ENCODE measurements around the gene CNMD. TPM values are rescaled to one million over a fixed set of nuclear protein-coding genes. Genes with fewer than 3 reads are reported as not detected.
A peak's percentile ranks its signal among the peaks of the same experiment; 100 is the strongest.

The CNMD gene
- not detected in 2 replicates for total RNA-seq (2014; rRNA removed; shearing (Covaris generic))
- polyA plus RNA-seq (2015; cell fraction: cytosol; rRNA removed) = not detected in 2 replicates
- polyA plus RNA-seq (2015; cell fraction: nucleus; rRNA removed) = not detected in 2 replicates

DNA sequence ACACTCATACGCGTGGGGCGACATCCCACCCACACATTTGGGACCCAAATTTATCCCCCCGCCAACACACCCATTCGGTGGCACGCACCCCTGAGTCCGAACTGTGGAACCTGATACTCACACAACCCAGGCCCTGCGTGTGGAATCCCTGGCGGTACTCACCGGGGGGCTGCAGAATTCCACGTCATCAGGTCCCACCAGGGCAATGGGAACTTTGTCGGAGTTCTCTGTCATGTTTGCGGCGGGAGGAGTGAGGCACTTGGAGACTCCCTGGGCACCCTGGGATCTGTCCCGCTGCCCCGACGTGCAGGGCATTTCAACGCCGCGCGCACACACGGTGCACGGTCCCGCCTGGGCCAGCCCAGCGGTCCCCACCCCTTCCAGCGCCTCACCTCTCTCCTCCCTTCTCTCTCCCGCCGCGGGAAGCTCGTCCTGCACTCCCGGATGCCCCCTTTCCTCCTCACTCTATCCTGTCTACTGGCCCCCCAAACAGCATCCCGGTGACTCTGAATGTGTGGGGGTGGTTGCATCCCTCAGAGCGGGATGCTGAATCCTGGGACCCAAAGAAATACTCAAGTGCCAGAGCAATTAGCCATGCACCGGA is at the start of gene CNMD:
TSS of gene CNMD (minus strand) at position 353 of the 604 bp plus-strand sequence. CDS start at position 234, 119 bp downstream.
- in situ Hi-C loops (cut with HindIII; ENCODE audit: low pct_unique_long_range_greater_than_20kb, low sequenced_read_pairs) = no loop called here

DNA sequence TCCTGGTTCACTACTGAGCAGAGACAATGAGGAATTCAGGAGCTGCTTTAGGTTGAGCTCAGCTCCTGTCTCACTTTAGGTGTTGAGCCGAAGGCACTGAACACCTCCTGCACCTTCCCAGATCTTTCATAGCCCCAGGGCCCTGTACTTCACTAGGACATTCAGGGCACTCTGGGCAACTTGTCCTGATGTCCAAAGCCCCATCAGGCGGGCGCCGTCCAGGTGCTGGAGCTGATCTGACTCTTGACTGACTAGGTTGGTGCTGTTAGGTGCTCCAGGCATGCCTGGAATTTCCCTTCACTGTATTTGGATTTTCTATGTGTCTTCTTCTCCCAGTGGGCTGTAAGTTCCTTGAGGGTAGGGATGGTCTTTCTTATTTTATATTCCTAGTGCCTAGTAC is 48.4 kb upstream of the CNMD start:
- DNase-seq (ENCODE audit: low read depth, low spot score) = no peak
- in situ Hi-C loops (cut with HindIII; ENCODE audit: low pct_unique_long_range_greater_than_20kb, low sequenced_read_pairs) = no loop called here

More for the DNA sequence above, at the start of gene CNMD:
- DNase-seq (ENCODE audit: low read depth, low spot score) = no peak

DNA sequence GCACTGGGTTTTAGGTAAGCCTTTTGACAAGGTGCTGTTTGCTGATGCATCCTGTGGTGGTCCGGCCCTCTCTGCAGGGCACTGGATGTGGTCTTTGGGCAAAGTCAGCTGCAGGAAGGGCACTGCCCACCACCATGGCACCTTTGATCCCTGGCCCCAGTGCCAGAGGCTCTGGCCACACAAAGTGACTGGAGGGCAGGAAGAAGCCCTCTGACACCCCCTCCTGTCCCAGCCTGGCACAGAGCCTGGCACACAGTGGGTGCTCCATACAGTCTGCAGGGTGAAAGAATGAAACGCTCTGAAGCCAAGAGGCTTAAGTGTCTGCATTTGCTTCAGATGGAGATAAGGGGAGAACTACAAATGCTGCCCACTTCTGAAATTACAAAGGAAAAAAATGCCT is 47.6 kb upstream of the CNMD start:
- in situ Hi-C loops (cut with HindIII; ENCODE audit: low pct_unique_long_range_greater_than_20kb, low sequenced_read_pairs) = no loop called here
- DNase-seq (ENCODE audit: low read depth, low spot score) = no peak

DNA sequence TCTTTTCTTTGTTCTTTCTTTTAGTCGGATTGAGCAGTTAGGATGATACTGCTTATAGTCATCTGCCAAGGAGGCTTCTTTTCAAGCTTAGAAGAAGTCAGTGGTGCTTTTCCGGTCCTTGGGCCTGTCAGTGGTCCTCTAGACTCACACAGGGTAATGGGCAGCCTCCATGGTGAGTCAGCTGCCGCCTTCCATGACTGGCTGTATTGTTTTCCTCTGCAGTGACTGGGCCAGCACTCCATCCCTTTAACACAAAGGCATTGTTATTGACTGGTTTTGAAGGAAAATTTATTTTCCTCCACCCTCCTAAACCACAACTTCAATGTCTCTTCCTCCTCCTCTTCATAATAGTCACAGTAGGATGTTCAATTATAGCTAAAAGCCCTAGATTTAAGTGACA is 47.1 kb upstream of the CNMD start:
- DNase-seq (ENCODE audit: low read depth, low spot score) = peak; percentile 91
- in situ Hi-C loops (cut with HindIII; ENCODE audit: low pct_unique_long_range_greater_than_20kb, low sequenced_read_pairs) = no loop called here

DNA sequence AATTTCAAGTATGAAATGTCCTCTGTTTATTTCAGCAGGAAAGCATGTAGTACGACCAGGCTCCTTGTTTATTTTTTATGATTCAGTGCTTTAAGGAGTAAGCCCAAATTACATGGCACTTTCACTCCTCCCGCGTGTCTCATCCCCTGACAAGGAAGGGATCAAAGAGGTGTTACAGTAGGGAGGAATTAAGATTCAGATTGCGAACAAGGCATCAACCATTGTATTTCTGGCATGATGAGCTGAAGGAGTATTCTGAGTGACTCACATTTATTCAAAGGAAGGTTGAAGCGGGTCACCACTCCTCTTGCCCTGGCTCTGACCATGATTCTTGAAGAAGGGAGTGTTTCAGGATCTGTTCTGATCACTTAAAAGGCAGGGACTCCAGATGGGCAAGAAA is 46.1 kb upstream of the CNMD start:
- DNase-seq (ENCODE audit: low read depth, low spot score) = no peak
- in situ Hi-C loops (cut with HindIII; ENCODE audit: low pct_unique_long_range_greater_than_20kb, low sequenced_read_pairs) = no loop called here

DNA sequence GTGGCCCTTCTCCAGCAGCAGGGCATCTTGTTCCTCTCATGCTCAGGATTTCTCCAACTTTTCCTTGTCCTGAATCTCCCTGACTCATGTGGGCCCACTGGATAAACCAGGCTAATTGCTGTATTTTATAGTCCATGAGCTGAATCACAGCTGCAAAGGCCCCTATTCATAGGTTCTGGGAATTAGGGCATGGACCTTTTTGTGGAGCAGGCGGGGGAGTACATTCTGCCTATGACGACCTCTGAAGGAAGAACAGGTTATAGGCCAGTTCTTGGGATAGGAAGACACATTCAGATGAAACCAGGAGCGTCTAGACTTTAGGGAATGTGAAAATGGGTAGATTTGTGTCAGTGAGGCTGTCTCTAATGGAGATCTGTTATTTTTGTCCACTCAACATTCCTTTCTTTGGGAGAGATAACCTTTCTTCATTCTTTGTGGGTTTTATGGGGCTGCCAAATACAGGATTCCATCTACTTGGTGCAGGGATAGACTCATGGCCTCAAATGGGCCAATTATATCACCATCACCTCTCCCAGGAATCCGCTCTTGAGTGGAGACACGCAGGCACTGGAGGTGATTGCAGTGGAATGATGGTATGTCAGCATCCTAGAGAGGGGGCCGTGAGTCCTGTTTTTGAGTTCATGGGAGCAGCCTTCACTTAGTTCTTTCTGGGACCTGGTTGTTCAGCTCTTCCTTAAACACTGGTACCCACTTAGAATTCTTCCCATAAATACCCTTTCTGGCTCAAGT is 45.1 kb upstream of the CNMD start:
- in situ Hi-C loops (cut with HindIII; ENCODE audit: low pct_unique_long_range_greater_than_20kb, low sequenced_read_pairs) = no loop called here

DNA sequence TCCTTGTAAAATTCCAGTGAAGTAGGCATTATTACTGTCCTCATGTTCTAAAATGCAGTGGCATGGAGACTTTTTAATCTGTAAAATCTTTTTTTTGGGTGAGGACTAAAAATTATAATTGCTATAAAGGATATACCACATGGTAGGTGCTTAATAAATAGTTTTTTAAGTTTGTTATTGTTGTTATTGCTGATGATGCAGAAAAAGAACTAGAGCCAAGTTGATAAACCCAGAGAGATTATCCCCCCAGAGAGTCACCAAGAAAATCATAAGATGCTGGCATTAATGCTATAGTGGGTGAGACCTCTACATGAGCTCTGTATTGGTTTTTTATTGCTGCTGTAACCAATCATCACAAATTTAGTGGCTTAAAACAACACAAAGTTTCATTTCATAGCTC is 44.3 kb upstream of the CNMD start:
- no peak for DNase-seq (ENCODE audit: low read depth, low spot score)
- in situ Hi-C loops (cut with HindIII; ENCODE audit: low pct_unique_long_range_greater_than_20kb, low sequenced_read_pairs) = no loop called here

More for the DNA sequence above, 45.1 kb upstream of the CNMD start:
- no peak for DNase-seq (ENCODE audit: low read depth, low spot score)

DNA sequence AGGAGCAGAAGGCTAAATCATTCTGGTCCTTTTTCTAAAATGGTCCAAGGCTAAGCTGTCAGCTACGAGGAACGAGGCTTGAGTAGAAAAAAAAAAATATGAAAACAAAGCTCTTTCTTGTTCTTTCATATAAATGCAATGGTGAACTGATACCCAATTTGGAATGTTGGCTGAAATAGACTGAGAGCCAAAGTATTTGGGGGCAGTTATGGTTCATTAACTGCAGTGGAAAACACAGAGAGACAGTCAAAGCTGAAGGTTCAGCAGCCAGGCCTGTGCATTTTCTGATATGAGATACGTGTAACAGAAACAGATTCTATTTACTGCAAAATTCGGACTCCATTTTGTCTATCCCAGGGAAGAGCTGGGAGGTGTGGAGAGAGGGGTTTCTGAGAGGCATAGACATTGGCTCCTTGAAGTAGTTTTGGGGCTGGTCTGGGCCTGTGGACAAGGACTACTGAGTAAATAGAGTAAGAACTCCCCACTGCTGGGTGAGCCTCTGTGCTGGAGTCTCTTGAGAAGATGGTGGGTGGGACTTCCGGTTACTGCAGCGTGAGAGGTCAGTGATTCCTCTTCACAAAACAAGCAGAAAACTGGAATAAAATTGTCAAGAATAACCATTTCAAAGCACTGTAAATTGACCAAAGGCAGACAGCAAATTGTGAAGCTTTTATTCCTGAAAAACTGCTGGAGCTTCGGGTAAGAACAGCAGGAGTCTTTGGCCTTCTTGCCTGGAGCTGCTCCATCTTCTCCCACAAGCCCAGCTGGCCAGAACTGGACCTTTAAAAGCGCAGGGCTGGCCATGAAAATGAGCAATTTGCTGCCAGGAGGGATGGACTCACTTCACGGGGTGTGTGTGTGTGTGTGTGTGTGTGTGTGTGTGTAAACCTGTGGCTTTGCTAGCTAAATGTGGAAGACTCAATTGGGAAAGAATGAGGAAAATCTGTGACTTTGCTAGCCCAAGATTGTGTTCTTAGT is 43.1 kb upstream of the CNMD start:
- no peak for DNase-seq (ENCODE audit: low read depth, low spot score)
- in situ Hi-C loops (cut with HindIII; ENCODE audit: low pct_unique_long_range_greater_than_20kb, low sequenced_read_pairs) = no loop called here

DNA sequence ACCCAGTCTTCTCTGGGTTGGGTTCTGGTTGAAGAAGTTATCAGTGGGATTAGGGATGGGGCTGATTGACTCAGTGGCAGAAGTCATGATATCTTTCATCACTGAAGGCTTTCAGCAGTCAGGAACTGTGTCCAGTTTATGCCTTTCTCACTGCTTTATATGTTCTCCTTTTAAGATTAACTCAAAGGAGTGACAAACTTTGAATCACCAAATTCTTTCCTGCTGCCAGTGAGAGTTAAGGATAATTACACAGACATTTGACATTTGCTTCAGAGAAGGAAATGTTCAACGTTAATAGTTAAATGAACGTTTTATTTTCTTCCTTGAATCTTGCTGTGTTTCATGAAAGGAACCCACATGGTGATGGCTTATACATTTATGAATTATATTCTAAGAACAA is 41.0 kb upstream of the CNMD start:
- in situ Hi-C loops (cut with HindIII; ENCODE audit: low pct_unique_long_range_greater_than_20kb, low sequenced_read_pairs) = no loop called here

DNA sequence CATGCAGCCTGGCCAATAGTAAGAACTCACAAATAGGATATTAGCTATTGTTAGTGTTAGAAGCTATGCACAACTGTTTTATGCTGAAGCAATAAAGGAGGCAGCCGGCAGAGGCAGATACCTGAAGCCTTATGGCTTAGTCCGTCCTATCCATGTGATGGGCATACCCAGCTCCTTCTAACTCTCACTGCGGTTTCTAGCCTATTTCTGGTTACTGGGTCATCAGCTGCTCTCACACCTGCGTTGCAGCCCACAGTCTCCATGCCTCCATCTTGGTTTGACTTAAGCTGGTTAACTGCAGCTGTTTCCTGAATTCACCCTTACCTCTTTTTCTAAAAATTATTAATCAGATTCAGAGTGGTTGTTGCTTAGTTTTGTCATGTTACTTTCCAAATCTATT is 40.5 kb upstream of the CNMD start:
- in situ Hi-C loops (cut with HindIII; ENCODE audit: low pct_unique_long_range_greater_than_20kb, low sequenced_read_pairs) = no loop called here
- DNase-seq (ENCODE audit: low read depth, low spot score) = no peak

More for the DNA sequence above, 41.0 kb upstream of the CNMD start:
- no peak for DNase-seq (ENCODE audit: low read depth, low spot score)

DNA sequence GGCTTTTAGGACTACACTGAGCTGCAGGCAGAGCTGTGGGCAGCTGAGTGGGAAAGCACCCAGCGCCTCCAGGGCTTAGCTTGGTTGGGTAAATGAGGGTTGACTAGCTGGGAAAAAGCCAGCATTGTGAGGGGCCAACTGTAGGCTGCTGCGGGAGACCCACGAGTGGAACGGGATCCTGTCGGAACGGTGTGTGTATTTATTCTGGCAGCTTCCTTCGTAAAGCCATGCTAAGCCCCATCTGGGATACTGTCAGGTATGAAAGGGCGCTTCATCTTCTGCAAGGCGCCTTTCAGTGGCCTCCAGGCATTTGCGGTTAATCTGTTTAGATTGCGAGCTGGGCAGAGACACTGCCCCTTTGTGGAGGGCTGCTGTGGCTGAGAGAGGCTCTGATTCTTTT is 39.5 kb upstream of the CNMD start:
- peak; percentile 97 for DNase-seq (ENCODE audit: low read depth, low spot score)
- in situ Hi-C loops (cut with HindIII; ENCODE audit: low pct_unique_long_range_greater_than_20kb, low sequenced_read_pairs) = no loop called here

DNA sequence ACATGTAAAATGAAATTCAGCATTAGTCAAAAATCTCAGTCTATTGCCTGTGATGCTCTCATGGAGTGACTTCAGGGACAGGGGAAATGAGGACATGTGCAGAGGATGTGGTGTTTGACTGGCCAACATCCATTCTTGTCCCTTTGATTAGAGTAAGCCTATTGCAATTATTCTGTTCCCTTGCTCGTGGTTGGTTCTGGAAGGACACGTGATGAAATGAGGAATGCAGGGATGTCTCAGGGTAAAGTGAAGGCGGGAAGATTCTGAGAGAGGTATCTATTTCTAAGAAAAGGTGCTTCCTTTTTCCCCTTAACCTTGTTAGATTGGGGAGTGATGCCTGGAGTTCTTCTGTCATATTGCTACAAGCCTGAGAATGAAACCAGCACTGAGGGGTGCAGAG is 37.1 kb upstream of the CNMD start:
- DNase-seq (ENCODE audit: low read depth, low spot score) = no peak
- in situ Hi-C loops (cut with HindIII; ENCODE audit: low pct_unique_long_range_greater_than_20kb, low sequenced_read_pairs) = no loop called here

DNA sequence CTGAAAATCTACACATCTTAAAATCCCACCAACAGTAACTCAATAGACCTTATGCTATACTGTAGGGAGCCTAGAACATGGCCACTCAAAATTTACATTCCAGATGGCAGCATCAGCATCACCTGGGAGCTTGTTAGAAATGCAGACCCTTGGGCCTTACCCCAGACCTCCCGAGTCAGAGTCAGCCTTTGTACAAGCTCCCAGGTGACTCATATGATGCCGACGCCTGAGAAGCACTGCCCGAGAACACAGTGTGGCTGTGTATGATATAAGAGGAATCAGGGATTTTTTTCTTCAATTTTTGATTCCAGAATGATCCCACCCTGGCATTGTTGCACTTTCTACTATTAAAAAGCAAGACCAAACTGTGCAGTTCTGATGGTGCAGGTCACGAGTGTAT is 35.9 kb upstream of the CNMD start:
- DNase-seq (ENCODE audit: low read depth, low spot score) = no peak
- in situ Hi-C loops (cut with HindIII; ENCODE audit: low pct_unique_long_range_greater_than_20kb, low sequenced_read_pairs) = no loop called here

DNA sequence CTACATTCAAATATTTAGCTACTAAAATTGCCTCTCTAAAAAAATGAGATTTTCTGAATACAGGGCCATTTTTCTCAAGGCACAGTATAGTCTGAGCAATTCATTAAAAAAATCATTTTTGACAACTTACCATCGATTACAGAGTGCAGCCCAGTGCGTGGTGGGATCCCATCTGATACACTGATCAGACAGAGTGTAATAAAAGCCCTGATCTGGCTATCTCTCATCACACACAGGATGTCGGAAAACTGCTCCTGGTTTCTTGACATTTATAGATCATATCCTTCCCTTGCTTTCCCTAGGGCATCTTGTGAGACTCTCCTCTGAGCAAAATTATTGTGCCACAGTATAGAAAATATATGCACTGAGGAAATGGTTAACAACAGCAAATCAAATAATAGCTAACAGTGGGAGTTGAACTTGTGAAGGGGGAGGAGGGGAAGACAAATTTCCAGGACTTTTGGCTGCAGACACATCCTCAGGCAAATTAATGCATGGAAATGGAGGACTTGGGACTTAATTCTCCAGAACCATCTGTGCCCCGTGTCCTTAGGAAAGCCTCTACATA is 28.4 kb upstream of the CNMD start:
- in situ Hi-C loops (cut with HindIII; ENCODE audit: low pct_unique_long_range_greater_than_20kb, low sequenced_read_pairs) = no loop called here
- DNase-seq (ENCODE audit: low read depth, low spot score) = no peak

DNA sequence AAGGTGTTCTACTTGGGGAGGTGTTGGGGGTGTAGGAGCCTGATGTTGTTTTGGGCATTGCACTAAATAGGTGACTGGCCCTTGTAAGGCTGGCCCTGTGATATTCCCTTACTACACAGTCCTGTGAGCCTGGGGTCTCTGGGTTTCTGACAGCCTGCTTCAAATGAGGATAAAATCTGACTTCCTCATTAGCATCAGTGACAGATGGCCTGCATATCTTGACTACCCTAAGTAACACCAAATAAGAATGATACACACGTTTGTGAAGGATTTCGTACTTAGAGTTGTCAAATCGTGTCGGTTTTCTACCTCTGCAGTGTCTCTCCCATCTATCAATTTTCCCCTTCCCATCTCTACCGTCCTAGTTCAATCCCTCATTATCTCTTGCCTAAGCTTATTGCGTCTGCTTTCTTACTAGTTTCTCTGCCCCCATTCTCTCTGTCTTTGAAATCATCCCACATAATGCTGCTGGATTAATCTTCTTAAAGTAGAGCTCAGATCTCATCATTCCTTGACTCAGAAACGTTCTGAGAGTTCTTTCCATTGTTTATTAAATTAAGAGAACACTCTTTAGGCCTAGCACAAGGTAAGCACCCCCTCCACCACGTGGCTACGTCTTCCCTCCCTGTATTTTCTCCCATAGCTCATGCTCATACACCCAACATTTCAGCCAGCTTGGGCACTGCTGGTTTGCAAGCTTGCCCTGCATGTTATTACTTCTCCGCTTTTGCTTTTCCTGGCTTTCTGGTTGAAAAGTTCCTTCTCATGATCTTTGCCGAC is 26.2 kb upstream of the CNMD start:
- DNase-seq (ENCODE audit: low read depth, low spot score) = no peak
- in situ Hi-C loops (cut with HindIII; ENCODE audit: low pct_unique_long_range_greater_than_20kb, low sequenced_read_pairs) = no loop called here

DNA sequence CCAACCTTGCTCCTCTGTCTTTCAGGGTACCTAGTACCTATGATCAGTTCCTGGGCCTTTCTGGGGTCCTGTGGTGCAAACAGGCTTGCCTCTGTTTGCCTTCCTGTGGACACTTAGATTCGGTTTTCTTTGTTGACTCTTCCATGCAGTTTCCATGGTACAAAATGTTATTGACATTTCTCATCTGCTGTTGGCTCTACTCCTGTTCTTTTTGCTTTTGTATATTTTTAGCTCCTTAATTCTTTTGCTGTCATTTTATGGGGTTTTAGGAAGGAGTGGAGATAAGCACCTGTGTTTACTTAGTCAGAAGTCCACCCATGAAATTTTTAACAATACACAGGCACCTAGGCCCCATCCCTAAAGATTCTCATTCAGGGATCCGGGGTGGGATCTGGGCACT is 20.5 kb upstream of the CNMD start:
- no peak for DNase-seq (ENCODE audit: low read depth, low spot score)
- in situ Hi-C loops (cut with HindIII; ENCODE audit: low pct_unique_long_range_greater_than_20kb, low sequenced_read_pairs) = no loop called here

DNA sequence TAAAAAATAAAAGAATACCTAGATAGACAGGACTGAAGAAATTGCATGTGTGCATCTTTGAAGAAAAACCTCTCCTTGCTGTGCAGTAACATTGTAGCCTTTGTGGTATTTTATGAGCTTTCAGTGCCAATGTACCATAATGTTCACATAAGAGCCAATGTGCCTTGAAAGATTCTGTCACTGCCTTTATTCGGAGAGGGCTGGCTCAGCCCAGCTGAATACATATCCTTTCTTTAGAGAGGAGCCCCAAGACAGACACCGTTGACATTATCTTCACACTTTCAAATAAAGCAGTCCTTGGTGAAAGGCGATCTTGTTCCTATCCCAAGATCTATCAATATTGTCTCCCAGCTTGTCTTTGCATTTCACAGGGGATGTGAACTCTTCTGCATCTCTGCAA is 18.5 kb upstream of the CNMD start:
- no peak for DNase-seq (ENCODE audit: low read depth, low spot score)
- in situ Hi-C loops (cut with HindIII; ENCODE audit: low pct_unique_long_range_greater_than_20kb, low sequenced_read_pairs) = no loop called here

Data from SK-MEL-5 (cell line).